Stimulated activated CD8-positive, alpha-beta memory T cell treated with anti-CD3 and anti-CD28 coated beads, Interleukin-15, amount 100 ng/mL, for 4 hours (primary cell): ENCODE measurements around the gene RNASE13.
"Not testable (repeated sequence)": the region's sequence is repeated elsewhere in the genome, so short reads cannot be mapped to it uniquely, and the experiment has no call there.

ENCODE experiments used
- DNase-seq, 2 donors: peaks; one replicate each; pipeline ENCODE4 v3.0.0-alpha.2; 2020; ENCODE audit warnings: low read depth in 2 of 2

The RNASE13 gene

GRCh38 chr14:20989471-20989786, 45.2 kb downstream of the RNASE13 start:
- no peak for DNase-seq

- DNase-seq, result no peak
Measured at GRCh38 chr14:20988717-20989470, 45.7 kb downstream of the RNASE13 start.

- no peak for DNase-seq
Measured at GRCh38 chr14:20986811-20987210, 47.8 kb downstream of the RNASE13 start.

DNA sequence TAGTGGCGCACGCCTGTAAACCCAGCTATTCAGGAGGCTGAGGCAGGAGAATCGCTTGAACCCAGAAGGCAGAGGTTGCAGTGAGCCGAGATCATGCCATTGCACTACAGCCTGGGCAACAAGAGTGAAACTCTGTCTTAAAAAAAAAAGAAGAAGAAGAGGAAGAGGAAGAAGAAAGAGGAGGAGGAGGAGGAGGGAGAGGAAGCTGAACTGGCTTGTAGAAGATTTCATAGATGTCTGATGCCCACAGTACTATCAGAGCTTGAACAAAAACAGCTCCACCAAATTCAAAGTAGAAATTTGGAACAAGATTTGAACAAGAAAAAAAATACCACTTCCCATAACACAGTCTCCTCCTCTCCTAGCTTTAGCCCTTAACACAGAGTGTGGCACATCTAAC, 49.0 kb downstream of the RNASE13 start:
- not testable (repeated sequence) for DNase-seq
